Vagina (tissue), 2 donors: ENCODE measurements around the gene AASDH.

Experiments used
- CTCF ChIP-seq, 3 experiments: fragments of 450-650 bp in 2 of 3; fragments of 200-600 bp in 1 of 3; sonication (generic) in 1 of 3; IDR thresholded peaks; one replicate each; pipeline ENCODE4 v1.5.1; 2017 to 2019; ENCODE audit warnings: antibody characterized with exemption in 3 of 3, mild to moderate bottlenecking in 2 of 3, moderate library complexity in 2 of 3
- POLR2A ChIP-seq, 2 donors: fragments of 450-650 bp; IDR thresholded peaks; one replicate each; pipeline ENCODE4 v1.6.1; 2017; ENCODE audit warnings: antibody characterized with exemption in 2 of 2, mild to moderate bottlenecking in 2 of 2, moderate library complexity in 2 of 2
- POLR2AphosphoS5 ChIP-seq, 2 donors: sonication (generic); formaldehyde crosslinking; IDR thresholded peaks; one replicate each; pipeline ENCODE4 v1.9.0; 2017; ENCODE audit warnings: antibody characterized with exemption in 2 of 2, mild to moderate bottlenecking in 2 of 2, low read depth in 1 of 2; ENCODE audit not compliant: insufficient read depth in 1 of 2

GRCh38 chr4:56315543-56315942 is 71.7 kb downstream of the AASDH start:
- TF ChIP-seq CTCF (IDR thresholded peaks at IDR 0.05) (no peak), POLR2A (IDR thresholded peaks at IDR 0.05) (no peak), POLR2AphosphoS5 (IDR thresholded peaks at IDR 0.05; ENCODE audit: insufficient read depth in 1 of 2, low read depth in 1 of 2) (no peak)
